ENCODE data around the gene SMO. TPM values are rescaled to one million over a fixed set of nuclear protein-coding genes. Genes with fewer than 3 reads are reported as not detected.

Gene SMO
- polyA plus RNA-seq (2012; ENCODE audit: insufficient read length, low read depth): 1.9 TPM

DNA sequence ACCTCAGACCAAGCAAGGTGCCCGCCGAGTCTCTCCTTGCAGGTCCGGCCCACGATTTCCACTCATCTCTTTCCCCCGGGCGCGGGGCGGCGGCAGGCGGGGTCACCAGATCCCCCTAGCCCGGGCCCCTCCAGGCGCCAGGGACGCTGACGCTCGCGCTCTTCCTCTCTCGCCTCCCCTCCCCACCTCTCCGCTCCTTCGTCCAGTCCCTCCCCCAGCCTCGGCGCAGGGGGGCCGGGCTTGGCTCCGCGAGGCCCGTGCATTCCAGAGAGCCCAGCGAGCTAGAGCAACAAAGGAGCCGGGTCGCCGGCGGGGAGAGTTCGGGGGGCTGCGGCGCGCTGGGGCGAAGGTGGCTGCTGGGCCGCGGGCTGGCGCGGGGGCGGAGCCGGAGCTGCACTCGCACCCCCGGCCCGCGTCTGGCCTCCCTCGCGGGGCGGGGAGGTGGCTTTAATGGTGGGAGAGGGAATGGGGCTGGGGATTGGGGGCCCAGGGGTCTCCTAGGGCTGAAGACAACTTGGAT lies at the start of gene SMO:
TSS of gene SMO (plus strand) at position 262 of the 520 bp plus-strand sequence. CDS start 519 bp downstream, outside the sequence.
- peak; percentile 53; the same call in 1 of the 2 replicates for TF ChIP-seq POLR2AphosphoS5 (IDR thresholded peaks at IDR 0.05; ENCODE audit: low read depth, low read length)
- no peak for TF ChIP-seq SIN3A (IDR thresholded peaks at IDR 0.05; ENCODE audit: borderline replicate concordance, insufficient read depth, low read length)
- TF ChIP-seq, protein P1, sequence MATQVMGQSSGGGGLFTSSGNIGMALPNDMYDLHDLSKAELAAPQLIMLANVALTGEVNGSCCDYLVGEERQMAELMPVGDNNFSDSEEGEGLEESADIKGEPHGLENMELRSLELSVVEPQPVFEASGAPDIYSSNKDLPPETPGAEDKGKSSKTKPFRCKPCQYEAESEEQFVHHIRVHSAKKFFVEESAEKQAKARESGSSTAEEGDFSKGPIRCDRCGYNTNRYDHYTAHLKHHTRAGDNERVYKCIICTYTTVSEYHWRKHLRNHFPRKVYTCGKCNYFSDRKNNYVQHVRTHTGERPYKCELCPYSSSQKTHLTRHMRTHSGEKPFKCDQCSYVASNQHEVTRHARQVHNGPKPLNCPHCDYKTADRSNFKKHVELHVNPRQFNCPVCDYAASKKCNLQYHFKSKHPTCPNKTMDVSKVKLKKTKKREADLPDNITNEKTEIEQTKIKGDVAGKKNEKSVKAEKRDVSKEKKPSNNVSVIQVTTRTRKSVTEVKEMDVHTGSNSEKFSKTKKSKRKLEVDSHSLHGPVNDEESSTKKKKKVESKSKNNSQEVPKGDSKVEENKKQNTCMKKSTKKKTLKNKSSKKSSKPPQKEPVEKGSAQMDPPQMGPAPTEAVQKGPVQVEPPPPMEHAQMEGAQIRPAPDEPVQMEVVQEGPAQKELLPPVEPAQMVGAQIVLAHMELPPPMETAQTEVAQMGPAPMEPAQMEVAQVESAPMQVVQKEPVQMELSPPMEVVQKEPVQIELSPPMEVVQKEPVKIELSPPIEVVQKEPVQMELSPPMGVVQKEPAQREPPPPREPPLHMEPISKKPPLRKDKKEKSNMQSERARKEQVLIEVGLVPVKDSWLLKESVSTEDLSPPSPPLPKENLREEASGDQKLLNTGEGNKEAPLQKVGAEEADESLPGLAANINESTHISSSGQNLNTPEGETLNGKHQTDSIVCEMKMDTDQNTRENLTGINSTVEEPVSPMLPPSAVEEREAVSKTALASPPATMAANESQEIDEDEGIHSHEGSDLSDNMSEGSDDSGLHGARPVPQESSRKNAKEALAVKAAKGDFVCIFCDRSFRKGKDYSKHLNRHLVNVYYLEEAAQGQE (IDR thresholded peaks at IDR 0.05; ENCODE audit: insufficient read depth in 1 of 2, low read depth in 2 of 2, low read length in 2 of 2): no peak
- TF ChIP-seq TAF1 (IDR thresholded peaks at IDR 0.05; ENCODE audit: borderline replicate concordance, insufficient read depth, low read length): no peak
- peak; percentile 60 for TF ChIP-seq FOXP2 (optimal IDR thresholded peaks at IDR 0.05; ENCODE audit: borderline replicate concordance, extremely low read depth, extremely low read length, insufficient read depth)

DNA sequence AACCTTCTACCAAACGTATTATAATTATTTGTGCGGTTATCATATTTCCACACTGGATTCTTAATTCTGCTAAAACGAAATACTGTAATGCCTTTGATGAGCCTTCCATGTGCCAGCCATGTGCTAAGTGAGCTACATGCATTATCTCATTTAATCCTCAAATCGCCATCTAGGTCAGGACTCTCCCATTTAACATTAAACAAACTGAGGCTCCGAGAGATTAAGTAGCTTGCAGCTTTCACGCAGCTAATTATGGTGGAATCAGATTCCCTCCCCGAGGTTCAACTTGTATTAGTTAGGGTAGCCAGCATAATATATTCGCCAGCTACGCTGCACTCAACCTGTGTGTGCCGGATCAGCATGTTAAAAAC lies 44.7 kb upstream of the SMO start:
- TF ChIP-seq TAF1 (IDR thresholded peaks at IDR 0.05; ENCODE audit: borderline replicate concordance, insufficient read depth, low read length): no peak
- TF ChIP-seq POLR2AphosphoS5 (IDR thresholded peaks at IDR 0.05; ENCODE audit: low read depth, low read length): no peak
- TF ChIP-seq FOXP2 (optimal IDR thresholded peaks at IDR 0.05; ENCODE audit: borderline replicate concordance, extremely low read depth, extremely low read length, insufficient read depth): no peak
- TF ChIP-seq, protein P1 (IDR thresholded peaks at IDR 0.05; ENCODE audit: insufficient read depth in 1 of 2, low read depth in 2 of 2, low read length in 2 of 2): no peak
- no peak for TF ChIP-seq SIN3A (IDR thresholded peaks at IDR 0.05; ENCODE audit: borderline replicate concordance, insufficient read depth, low read length)

DNA sequence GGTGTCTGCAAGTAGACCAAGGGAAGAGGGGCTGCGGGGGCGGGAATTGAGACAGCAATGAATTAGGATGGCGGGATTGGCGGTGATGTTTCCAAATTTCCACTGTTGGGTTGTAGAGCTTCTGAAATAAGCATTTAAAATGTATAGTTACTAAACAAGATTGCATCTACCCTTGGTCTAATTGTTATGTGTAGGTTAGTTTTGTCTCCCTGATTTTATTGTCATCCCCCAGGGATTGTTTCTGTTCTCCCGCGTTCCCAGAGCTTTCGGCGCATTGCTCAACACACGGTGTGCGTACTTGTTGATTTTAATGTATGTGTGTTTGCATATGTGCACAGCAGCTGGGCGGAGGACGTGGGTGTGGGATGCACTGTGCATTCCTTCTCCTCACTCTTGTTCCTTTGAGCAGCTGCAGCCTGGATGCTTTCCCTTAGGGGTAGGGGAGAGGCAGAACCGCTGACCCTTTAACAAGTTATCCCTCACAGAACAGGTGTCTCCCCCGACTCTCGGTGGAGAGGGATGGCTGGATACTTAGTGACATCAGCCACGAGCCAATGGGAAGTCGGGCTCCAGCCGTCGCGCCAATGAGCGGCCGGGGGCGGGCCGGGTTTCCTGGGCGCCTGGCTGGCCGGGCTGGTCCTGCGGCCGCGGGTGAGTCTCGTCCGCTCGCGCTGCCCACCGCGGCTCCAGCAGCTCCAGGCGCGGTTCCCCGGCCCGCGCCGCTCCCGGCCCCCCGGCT lies 44.2 kb upstream of the SMO start, which contains the start of gene TSPAN33:
TSS of gene TSPAN33 (plus strand) at position 613 of the 739 bp plus-strand sequence. CDS start 274 bp downstream, outside the sequence.
- TF ChIP-seq TAF1 (IDR thresholded peaks at IDR 0.05; ENCODE audit: borderline replicate concordance, insufficient read depth, low read length) (no peak), SIN3A (IDR thresholded peaks at IDR 0.05; ENCODE audit: borderline replicate concordance, insufficient read depth, low read length) (no peak), POLR2AphosphoS5 (IDR thresholded peaks at IDR 0.05; ENCODE audit: low read depth, low read length) (no peak), FOXP2 (optimal IDR thresholded peaks at IDR 0.05; ENCODE audit: borderline replicate concordance, extremely low read depth, extremely low read length, insufficient read depth) (no peak)
- TF ChIP-seq, protein P1 (IDR thresholded peaks at IDR 0.05; ENCODE audit: insufficient read depth in 1 of 2, low read depth in 2 of 2, low read length in 2 of 2): no peak

DNA sequence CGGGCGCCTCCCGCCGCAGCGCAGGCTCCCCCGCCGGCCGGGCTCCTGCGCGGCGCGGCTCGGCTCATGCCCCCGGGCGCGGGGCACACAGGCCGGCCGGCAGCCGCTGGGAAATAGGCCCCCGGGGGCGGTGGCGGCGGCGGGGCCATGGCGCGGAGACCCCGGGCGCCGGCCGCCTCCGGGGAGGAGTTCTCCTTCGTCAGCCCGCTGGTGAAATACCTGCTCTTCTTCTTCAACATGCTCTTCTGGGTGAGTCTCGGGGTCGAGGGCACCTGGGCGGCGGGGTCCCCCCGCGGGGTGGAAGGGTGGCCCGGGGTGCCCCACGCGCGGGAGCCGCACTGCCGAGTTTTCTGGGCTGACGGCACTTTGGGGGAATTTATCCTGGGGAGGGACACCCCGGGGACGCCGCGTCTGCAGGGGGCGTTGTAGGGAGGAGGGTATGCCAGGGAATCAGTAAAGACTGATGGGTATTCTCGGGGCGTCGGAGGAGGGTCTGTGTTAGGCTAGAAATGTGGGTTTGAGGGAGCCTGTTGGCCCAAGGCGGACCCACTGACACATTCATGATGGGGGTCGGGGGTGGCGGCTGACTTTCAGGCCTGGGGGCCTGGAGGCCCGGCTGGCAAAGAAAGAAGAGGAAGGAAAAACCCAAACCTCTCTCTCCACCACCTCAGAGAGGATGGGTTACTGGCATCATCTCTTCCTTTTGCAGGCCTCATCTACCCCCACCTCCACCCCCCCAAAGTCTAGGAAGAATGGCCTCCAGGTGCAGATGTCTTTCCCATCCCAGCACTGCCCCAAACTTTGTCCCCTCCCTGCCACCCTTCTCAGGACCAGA lies 43.4 kb upstream of the SMO start:
- TF ChIP-seq POLR2AphosphoS5 (IDR thresholded peaks at IDR 0.05; ENCODE audit: low read depth, low read length) (no peak), FOXP2 (optimal IDR thresholded peaks at IDR 0.05; ENCODE audit: borderline replicate concordance, extremely low read depth, extremely low read length, insufficient read depth) (no peak), SIN3A (IDR thresholded peaks at IDR 0.05; ENCODE audit: borderline replicate concordance, insufficient read depth, low read length) (no peak), TAF1 (IDR thresholded peaks at IDR 0.05; ENCODE audit: borderline replicate concordance, insufficient read depth, low read length) (no peak)
- TF ChIP-seq, protein P1 (IDR thresholded peaks at IDR 0.05; ENCODE audit: insufficient read depth in 1 of 2, low read depth in 2 of 2, low read length in 2 of 2): no peak

Measured in PFSK-1 (cell line).